Stimulated activated CD4-positive, alpha-beta T cell treated with anti-CD3 and anti-CD28 coated beads, Interleukin-2, amount 100 ng/mL, for 24 hours (primary cell): ENCODE measurements around the gene SRCIN1.

Experiments
- DNase-seq, 2 donors: peaks; one replicate each; pipeline ENCODE4 v3.0.0-alpha.2; 2020

Gene SRCIN1

GRCh38 chr17:38613981-38614779 is 8.4 kb upstream of the SRCIN1 start:
- no peak for DNase-seq

- DNase-seq: no peak
Measured at GRCh38 chr17:38613525-38613980, 7.8 kb upstream of the SRCIN1 start.

GRCh38 chr17:38611872-38612376 is 6.2 kb upstream of the SRCIN1 start:
- DNase-seq: no peak

- no peak for DNase-seq
Measured at GRCh38 chr17:38611070-38611786, 5.5 kb upstream of the SRCIN1 start.

GRCh38 chr17:38609280-38610031 is 3.7 kb upstream of the SRCIN1 start:
- no peak for DNase-seq

- DNase-seq: no peak
Measured at GRCh38 chr17:38608648-38609047, 2.9 kb upstream of the SRCIN1 start.

- no peak for DNase-seq
Measured at GRCh38 chr17:38606646-38607611, 1.2 kb upstream of the SRCIN1 start.

GRCh38 chr17:38605411-38605840 is 326 bp downstream of the SRCIN1 start:
- DNase-seq: no peak

- DNase-seq: peak in 1 of 2 donors; percentile 34
Measured at GRCh38 chr17:38604479-38605403, 1.0 kb downstream of the SRCIN1 start.

- DNase-seq: no peak
Measured at GRCh38 chr17:38603786-38604478, 1.8 kb downstream of the SRCIN1 start.

GRCh38 chr17:38602956-38603785 is 2.6 kb downstream of the SRCIN1 start:
- DNase-seq: no peak

GRCh38 chr17:38602453-38602852 is 3.3 kb downstream of the SRCIN1 start:
- DNase-seq: no peak

GRCh38 chr17:38601539-38602351 is 4.0 kb downstream of the SRCIN1 start:
- DNase-seq: no peak

GRCh38 chr17:38600906-38601305 is 4.8 kb downstream of the SRCIN1 start:
- DNase-seq: no peak

GRCh38 chr17:38600416-38600815 is 5.3 kb downstream of the SRCIN1 start:
- DNase-seq: no peak

- no peak for DNase-seq
Measured at GRCh38 chr17:38599398-38599856, 6.3 kb downstream of the SRCIN1 start.

GRCh38 chr17:38598995-38599394 is 6.8 kb downstream of the SRCIN1 start:
- DNase-seq: no peak

GRCh38 chr17:38598536-38598935 is 7.2 kb downstream of the SRCIN1 start:
- DNase-seq: peak in 1 of 2 donors; percentile 36
